Measurements from ENCODE around the gene SYCP3. TPM values are rescaled to one million over a fixed set of nuclear protein-coding genes. Genes with fewer than 3 reads are reported as not detected.

SYCP3 gene
- total RNA-seq, 1 experiment from 2014 or later = 0.31 TPM

DNA sequence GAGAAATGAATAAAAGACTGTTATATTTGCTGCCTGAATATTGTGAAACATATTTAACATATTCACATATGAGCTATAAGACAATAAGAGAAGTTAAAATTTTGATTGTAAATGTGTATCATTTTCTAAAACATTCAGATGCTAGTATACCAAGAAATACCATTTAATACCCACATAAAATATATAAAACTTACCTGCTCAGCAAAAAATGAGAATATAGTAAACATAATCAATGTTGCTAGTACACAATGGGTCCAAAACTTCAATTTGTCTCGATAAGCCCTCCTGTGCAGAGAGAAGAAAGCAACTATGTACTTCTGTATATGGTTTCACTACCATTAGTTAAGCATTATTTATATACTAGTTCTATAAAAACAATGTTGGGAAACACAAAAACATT, 9.6 kb upstream of the SYCP3 start:
- Histone ChIP-seq H3K79me1 (ENCODE audit: insufficient read depth, low read depth, low read length, poor library complexity, severe bottlenecking) (no peaks in the 10 kb centered on the region), H2BK12ac (ENCODE audit: insufficient read length, low read depth, low read length) (no peak overlapping the region), H2BK20ac (ENCODE audit: low read depth, low read length, poor library complexity, severe bottlenecking) (no peak overlapping the region), H3K18ac (ENCODE audit: insufficient read length, low read depth, low read length) (no peak overlapping the region), H3K4me1 (ENCODE audit: insufficient read depth, low read length) (no peaks in the 10 kb centered on the region), H2BK120ac (ENCODE audit: low read depth, low read length, poor library complexity, severe bottlenecking) (no peak overlapping the region), H3K4me2 (ENCODE audit: insufficient read depth, insufficient read length, low read length) (no peak overlapping the region), H3K27me3 (ENCODE audit: insufficient read depth, low read length) (no peaks in the 10 kb centered on the region), H3K14ac (ENCODE audit: insufficient read depth, low read length) (no peak overlapping the region), H3K79me2 (ENCODE audit: insufficient read depth, low read length) (no peaks in the 10 kb centered on the region), H2AFZ (ENCODE audit: low read length) (no peak overlapping the region), H2AK5ac (ENCODE audit: insufficient read length, low read length) (no peak overlapping the region), H4K8ac (replicated peaks; ENCODE audit: insufficient read length, low read depth, low read length) (no peak overlapping the region), H3K4ac (ENCODE audit: low read depth, low read length) (no peak overlapping the region), H2BK15ac (ENCODE audit: low read depth, low read length) (no peak overlapping the region), H2BK5ac (ENCODE audit: insufficient read length, low read length) (no peak overlapping the region), H3T11ph (ENCODE audit: low read length) (no peak overlapping the region), H4K5ac (ENCODE audit: insufficient read length, low read depth, low read length) (no peak overlapping the region), H4K20me1 (ENCODE audit: control insufficient read depth, insufficient read depth, insufficient read length) (no peaks in the 10 kb centered on the region), H3K56ac (ENCODE audit: insufficient read length, low read depth, low read length) (no peak overlapping the region), H3K9ac (ENCODE audit: extremely low read depth, insufficient read length, low read length) (no peak overlapping the region), H3K9me3 (ENCODE audit: control insufficient read depth, low read depth, low read length) (no peaks in the 10 kb centered on the region), H3K23ac (ENCODE audit: insufficient read length, low read depth, low read length) (no peak overlapping the region), H3K27ac (ENCODE audit: insufficient read length, low read depth, low read length) (no peak overlapping the region), H4K91ac (ENCODE audit: insufficient read length, low read depth, low read length) (no peak overlapping the region), H3K23me2 (ENCODE audit: insufficient read length, low read depth, low read length, poor library complexity, severe bottlenecking) (no peaks in the 10 kb centered on the region)
- H3K4me1 Mint-ChIP-seq = peaks cover 10 to 11% of the 10 kb centered on the region in 2 experiments
- DNase-seq = no peak
- H3K27ac Mint-ChIP-seq = no peak overlapping the region
- H3K36me3 Mint-ChIP-seq (ENCODE audit: insufficient read depth in 1 of 3, low read depth in 3 of 3) = peaks cover 6 to 54% (median 51%) of the 10 kb centered on the region in 3 experiments; a peak in 6 of 7 replicates
- no CpG with 5 or more reads among the region's 1 CpG for WGBS (ENCODE audit: extremely low coverage, insufficient read length, low lambda C conversion rate)
- TF ChIP-seq, protein P1, sequence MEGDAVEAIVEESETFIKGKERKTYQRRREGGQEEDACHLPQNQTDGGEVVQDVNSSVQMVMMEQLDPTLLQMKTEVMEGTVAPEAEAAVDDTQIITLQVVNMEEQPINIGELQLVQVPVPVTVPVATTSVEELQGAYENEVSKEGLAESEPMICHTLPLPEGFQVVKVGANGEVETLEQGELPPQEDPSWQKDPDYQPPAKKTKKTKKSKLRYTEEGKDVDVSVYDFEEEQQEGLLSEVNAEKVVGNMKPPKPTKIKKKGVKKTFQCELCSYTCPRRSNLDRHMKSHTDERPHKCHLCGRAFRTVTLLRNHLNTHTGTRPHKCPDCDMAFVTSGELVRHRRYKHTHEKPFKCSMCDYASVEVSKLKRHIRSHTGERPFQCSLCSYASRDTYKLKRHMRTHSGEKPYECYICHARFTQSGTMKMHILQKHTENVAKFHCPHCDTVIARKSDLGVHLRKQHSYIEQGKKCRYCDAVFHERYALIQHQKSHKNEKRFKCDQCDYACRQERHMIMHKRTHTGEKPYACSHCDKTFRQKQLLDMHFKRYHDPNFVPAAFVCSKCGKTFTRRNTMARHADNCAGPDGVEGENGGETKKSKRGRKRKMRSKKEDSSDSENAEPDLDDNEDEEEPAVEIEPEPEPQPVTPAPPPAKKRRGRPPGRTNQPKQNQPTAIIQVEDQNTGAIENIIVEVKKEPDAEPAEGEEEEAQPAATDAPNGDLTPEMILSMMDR (conservative IDR thresholded peaks at IDR 0.05) = no peak
- no peaks in the 10 kb centered on the region for H3K9me3 Mint-ChIP-seq
- no peaks in the 10 kb centered on the region; the same call in 1 of the 2 replicates for H3K27me3 Mint-ChIP-seq (ENCODE audit: low read depth)
- H3K4me3 Mint-ChIP-seq = no peak overlapping the region
